ENCODE results near the gene SH3GL3.

Gene SH3GL3

DNA sequence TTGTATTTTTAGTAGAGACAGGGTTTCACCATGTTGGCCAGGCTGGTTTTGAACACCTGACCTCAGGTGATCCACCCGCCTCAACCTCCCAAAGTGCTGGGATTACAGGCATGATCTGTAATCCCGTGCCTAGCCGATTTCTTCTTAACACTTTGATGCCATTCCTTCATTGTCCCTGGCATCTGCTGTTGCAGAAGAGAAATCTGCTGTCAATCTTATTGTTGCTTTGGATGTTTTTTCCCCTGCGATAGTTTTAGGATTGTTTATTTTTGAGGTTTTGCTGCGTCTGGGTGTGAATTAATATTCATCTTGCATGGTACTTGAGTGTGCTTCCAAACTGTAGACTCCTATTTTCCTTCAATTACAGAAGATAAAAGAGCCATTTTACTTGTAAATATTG, 107.4 kb downstream of the SH3GL3 start:
- no peak for DNase-seq

DNA sequence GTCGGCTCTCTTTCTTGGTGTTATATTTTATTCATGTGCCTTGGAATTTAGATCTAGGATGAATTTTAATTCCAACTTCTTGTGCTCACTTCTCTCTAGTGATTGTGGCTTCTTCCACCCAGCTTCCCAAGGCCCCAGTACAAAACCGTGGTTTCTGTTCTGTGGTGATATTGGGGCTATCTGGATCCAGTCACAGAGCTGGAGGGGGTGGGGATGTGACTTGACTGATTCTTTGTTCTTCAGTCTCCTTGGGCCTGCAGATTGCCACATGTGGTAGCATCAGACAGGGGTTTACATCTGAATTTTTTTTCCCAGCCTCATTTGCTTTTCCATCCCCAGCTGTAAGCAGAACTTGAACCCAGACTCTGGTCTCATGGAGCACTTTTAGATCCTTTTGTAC, 108.2 kb downstream of the SH3GL3 start:
- no peaks in the 10 kb centered on the region for H3K4me1 Mint-ChIP-seq
- DNase-seq, result no peak
- no peak overlapping the region for H3K27ac Mint-ChIP-seq
- TF ChIP-seq, protein P1, sequence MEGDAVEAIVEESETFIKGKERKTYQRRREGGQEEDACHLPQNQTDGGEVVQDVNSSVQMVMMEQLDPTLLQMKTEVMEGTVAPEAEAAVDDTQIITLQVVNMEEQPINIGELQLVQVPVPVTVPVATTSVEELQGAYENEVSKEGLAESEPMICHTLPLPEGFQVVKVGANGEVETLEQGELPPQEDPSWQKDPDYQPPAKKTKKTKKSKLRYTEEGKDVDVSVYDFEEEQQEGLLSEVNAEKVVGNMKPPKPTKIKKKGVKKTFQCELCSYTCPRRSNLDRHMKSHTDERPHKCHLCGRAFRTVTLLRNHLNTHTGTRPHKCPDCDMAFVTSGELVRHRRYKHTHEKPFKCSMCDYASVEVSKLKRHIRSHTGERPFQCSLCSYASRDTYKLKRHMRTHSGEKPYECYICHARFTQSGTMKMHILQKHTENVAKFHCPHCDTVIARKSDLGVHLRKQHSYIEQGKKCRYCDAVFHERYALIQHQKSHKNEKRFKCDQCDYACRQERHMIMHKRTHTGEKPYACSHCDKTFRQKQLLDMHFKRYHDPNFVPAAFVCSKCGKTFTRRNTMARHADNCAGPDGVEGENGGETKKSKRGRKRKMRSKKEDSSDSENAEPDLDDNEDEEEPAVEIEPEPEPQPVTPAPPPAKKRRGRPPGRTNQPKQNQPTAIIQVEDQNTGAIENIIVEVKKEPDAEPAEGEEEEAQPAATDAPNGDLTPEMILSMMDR (IDR thresholded peaks at IDR 0.05), result no peak
- peaks cover 6% of the 10 kb centered on the region for H3K9me3 Mint-ChIP-seq
- H3K36me3 Mint-ChIP-seq (ENCODE audit: low read depth), result no peaks in the 10 kb centered on the region
- peaks cover 4% of the 10 kb centered on the region for H3K27me3 Mint-ChIP-seq (ENCODE audit: low read depth, poor library complexity)
- no peak overlapping the region for H3K4me3 Mint-ChIP-seq

More for the DNA sequence above, 107.4 kb downstream of the SH3GL3 start:
- no peak overlapping the region for H3K27ac Mint-ChIP-seq
- no peak overlapping the region for H3K4me3 Mint-ChIP-seq
- TF ChIP-seq, protein P1 (IDR thresholded peaks at IDR 0.05), result no peak
- peaks cover 4% of the 10 kb centered on the region for H3K27me3 Mint-ChIP-seq (ENCODE audit: low read depth, poor library complexity)
- peaks cover 6% of the 10 kb centered on the region for H3K9me3 Mint-ChIP-seq
- H3K4me1 Mint-ChIP-seq, result no peaks in the 10 kb centered on the region
- H3K36me3 Mint-ChIP-seq (ENCODE audit: low read depth), result no peaks in the 10 kb centered on the region

DNA sequence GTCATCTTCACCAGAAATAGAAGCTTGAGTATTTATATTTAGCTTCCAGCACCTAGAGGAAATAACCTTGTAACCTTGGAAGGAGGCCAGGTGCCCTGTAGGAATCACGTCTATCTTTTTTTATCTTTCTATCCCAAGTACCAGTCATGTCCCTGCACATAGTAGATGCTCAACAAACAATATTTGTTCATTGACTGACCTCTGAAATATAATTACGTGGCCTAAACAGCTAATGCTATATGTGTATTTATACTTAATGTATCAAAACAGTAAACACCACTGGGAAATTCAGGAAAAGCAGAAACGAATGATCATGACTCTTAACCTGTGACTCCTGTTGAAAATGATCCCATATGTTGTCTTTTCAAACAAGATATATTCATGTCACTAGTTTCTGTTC, 108.9 kb downstream of the SH3GL3 start:
- Mint-ChIP-seq H3K4me3 (no peak overlapping the region), H3K9me3 (peaks cover 6% of the 10 kb centered on the region), H3K36me3 (ENCODE audit: low read depth) (no peaks in the 10 kb centered on the region), H3K27ac (no peak overlapping the region), H3K27me3 (ENCODE audit: low read depth, poor library complexity) (peaks cover 4% of the 10 kb centered on the region), H3K4me1 (no peaks in the 10 kb centered on the region)
- TF ChIP-seq, protein P1 (IDR thresholded peaks at IDR 0.05), result no peak
- no peak for DNase-seq

DNA sequence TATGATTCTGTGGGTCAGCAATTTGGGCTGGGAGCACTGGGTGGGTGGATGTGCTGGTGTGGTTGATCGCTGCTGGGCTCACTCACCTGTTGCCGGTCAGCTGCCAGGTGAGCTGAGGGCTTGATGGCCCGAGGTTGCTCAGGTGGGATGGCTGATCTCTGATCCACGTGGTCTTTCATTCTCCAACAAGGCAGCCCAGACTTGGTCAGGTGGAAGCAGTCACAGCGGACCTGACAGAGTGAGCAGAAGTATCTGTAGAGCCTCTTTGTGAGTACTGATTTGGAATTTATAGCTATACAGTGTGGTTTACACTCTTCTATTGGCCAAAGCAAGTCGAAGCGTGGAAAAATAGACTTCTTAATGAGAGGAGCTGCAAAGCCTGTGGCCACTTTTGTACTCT, 109.6 kb downstream of the SH3GL3 start:
- no peaks in the 10 kb centered on the region for H3K4me1 Mint-ChIP-seq
- no peaks in the 10 kb centered on the region for H3K36me3 Mint-ChIP-seq (ENCODE audit: low read depth)
- peaks cover 6% of the 10 kb centered on the region for H3K9me3 Mint-ChIP-seq
- DNase-seq, result no peak
- TF ChIP-seq, protein P1 (IDR thresholded peaks at IDR 0.05), result no peak
- H3K4me3 Mint-ChIP-seq, result no peak overlapping the region
- peaks cover 4% of the 10 kb centered on the region for H3K27me3 Mint-ChIP-seq (ENCODE audit: low read depth, poor library complexity)
- H3K27ac Mint-ChIP-seq, result no peak overlapping the region

DNA sequence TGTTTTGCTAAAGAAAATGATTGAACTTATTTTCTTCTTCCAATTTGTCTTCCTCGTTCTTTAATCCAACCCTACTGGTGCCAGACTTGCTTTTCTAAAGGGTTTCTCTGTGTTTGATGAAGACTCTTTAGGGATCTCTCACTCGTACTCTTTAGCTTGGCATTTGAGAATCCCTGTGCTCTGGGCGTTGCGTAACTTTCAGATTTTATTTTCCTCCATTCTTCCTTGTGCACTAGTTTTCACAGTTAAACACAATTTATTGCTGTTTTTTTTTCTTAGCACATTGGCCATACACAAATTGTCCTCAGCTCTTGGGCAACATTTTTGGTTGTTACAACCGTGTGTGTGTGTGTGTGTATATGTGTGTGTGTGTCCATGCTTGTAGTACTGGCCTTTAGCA, 111.0 kb downstream of the SH3GL3 start:
- Mint-ChIP-seq H3K4me3 (no peak overlapping the region), H3K36me3 (ENCODE audit: low read depth) (no peaks in the 10 kb centered on the region), H3K27ac (no peak overlapping the region), H3K27me3 (ENCODE audit: low read depth, poor library complexity) (peaks cover 4% of the 10 kb centered on the region), H3K9me3 (peaks cover 6% of the 10 kb centered on the region), H3K4me1 (no peaks in the 10 kb centered on the region)
- TF ChIP-seq, protein P1 (IDR thresholded peaks at IDR 0.05), result no peak
- DNase-seq, result no peak

DNA sequence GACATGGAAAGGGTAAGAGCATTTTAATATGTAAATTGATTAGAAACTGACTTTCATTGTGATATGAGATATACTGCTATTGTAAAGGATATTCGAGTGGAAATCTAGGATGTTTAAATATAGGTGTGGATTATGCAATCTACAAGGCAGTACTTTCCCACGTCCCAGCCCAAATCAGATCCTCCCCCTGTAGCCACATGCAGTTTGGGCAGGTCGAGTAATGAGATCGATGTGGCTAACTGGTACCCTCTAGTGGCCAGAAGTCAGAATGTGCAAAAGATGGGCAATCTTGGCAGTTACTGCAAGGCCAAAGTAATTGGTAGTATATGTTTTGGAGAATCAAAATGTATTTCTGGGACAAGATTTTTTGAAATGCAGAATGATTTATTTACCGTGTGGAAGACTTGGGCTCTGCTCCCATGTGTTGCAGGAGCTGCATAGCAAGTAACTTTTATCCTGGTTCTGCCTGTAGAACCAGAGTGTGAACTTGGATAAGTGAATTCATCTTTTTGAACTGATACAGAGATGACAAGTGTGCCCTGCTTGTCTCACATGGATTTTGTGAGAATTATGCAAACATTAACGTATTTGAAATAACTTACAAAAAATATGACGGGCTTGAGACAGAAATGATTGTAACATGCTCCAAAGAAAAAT, 112.3 kb downstream of the SH3GL3 start:
- Mint-ChIP-seq H3K27ac (no peak overlapping the region), H3K27me3 (ENCODE audit: low read depth, poor library complexity) (peaks cover 2% of the 10 kb centered on the region), H3K4me1 (no peaks in the 10 kb centered on the region), H3K4me3 (no peak overlapping the region), H3K9me3 (peaks cover 6% of the 10 kb centered on the region), H3K36me3 (ENCODE audit: low read depth) (no peaks in the 10 kb centered on the region)
- TF ChIP-seq, protein P1 (IDR thresholded peaks at IDR 0.05), result peak; percentile 80
- DNase-seq, result peak; percentile 67
